K562 (cell line): ENCODE data around the gene MAK. TPM values are rescaled to one million over a fixed set of nuclear protein-coding genes. Genes with fewer than 3 reads are reported as not detected.
A peak's percentile ranks its signal among the peaks of the same experiment; 100 is the strongest.

ENCODE experiments used
- CHD7 ChIP-seq: fragments of 200-600 bp; sonication (generic); IDR thresholded peaks from one replicate; pipeline ENCODE4 v1.6.1; 2012; ENCODE audit warnings: mild to moderate bottlenecking, low read depth, low read length, inconsistent platforms
- CLOCK ChIP-seq: fragments of 250-450 bp; sonication (Bioruptor Pico); IDR thresholded peaks from 2 replicates; pipeline ENCODE4 v1.4.0; 2020; ENCODE audit warnings: mild to moderate bottlenecking, moderate library complexity, borderline replicate concordance
- ILF3 ChIP-seq: fragments of 450-650 bp; IDR thresholded peaks from 2 replicates; pipeline ENCODE4 v1.6.1; 2018; ENCODE audit warnings: antibody characterized with exemption, mild to moderate bottlenecking, moderate library complexity, borderline replicate concordance
- MCM2 ChIP-seq: fragments of 450-650 bp; IDR thresholded peaks from 2 replicates; pipeline ENCODE4 v1.6.1; 2017; ENCODE audit warnings: low read depth, mild to moderate bottlenecking
- STAT6 ChIP-seq: sonication (generic); formaldehyde crosslinking; IDR thresholded peaks from 2 replicates; pipeline ENCODE4 v1.8.1; 2023; ENCODE audit warnings: mild to moderate bottlenecking, missing genetic modification reagents
- TRIM24 ChIP-seq, 2 experiments: fragments of 450-650 bp; IDR thresholded peaks; 2 replicates each; pipeline ENCODE4 v1.6.1; 2016
- ZNF277 ChIP-seq: fragments of 250-450 bp; sonication (Bioruptor Pico); IDR thresholded peaks from 2 replicates; pipeline ENCODE4 v1.8.0; 2022; ENCODE audit warnings: inconsistent platforms, mild to moderate bottlenecking, moderate library complexity, borderline replicate concordance
- polyA plus RNA-seq, 8 experiments: library from polyadenylated mRNA; depleted of rRNA in 4 of 8; stranded (reverse) in 5 of 8; unstranded in 3 of 8; fragments of >200 nt; fragmentation: Nextera tagmentation in 2 of 8; fragmentation: Illumina TruSeq in 1 of 8; extraction: Ambion mirVana in 2 of 8; extraction: Trizol in 1 of 8; gene quantifications; 2 replicates each; pipeline versions ENCODE4 v1.2.1 to v1.2.3, GENCODE V29; 2011 to 2014; ENCODE audit warnings: inconsistent platforms in 1 of 8, missing spikeins in 1 of 8
- total RNA-seq, 7 experiments: library from RNA; depleted of rRNA in 6 of 7; stranded (reverse); fragments of >200 nt in 6 of 7; fragmentation: Illumina TruSeq in 2 of 7; extraction: Trizol in 2 of 7; gene quantifications; 2 replicates each; pipeline versions ENCODE4 v1.2.1 to v1.2.3, GENCODE V29; 2011 to 2021; ENCODE audit warnings: low replicate concordance in 1 of 7

The MAK gene
- total and polyA plus RNA-seq, 9 of the 15 experiments (the other 6 are each of a cell fraction or from before 2014, with no cell fraction given), result 0.25 to 1.1 (median 0.53) TPM

GRCh38 chr6:10886691-10887502 lies 48.6 kb upstream of the MAK start, which contains the start of gene SYCP2L (continued):
- TF ChIP-seq CLOCK (CRISPR knock-in tag), result no peak
- no peak for TF ChIP-seq CHD7
- TF ChIP-seq MCM2, result no peak
- TF ChIP-seq TRIM24 (IDR thresholded peaks at IDR 0.05), result peak in 1 of 2 experiments; percentile 33; a peak in 1 of 4 replicates
- TF ChIP-seq ZNF277, result no peak
- 0 out of 2 replicates have a peak, but pooled peaks have one; percentile 30 for TF ChIP-seq STAT6
- TF ChIP-seq ILF3, result peak; percentile 68; the same call in 1 of the 2 replicates
